WTC11 (cell line): ENCODE results near the gene SSU72. TPM values are rescaled to one million over a fixed set of nuclear protein-coding genes. Genes with fewer than 3 reads are reported as not detected.
A peak's percentile ranks its signal among the peaks of the same experiment; 100 is the strongest.

Source experiments
- ATF1 ChIP-seq: sonication (generic); formaldehyde crosslinking; IDR thresholded peaks from 2 replicates; pipeline ENCODE4 v1.8.1; 2023; ENCODE audit warnings: mild to moderate bottlenecking, moderate library complexity, missing genetic modification reagents
- ATF2 ChIP-seq: sonication (generic); formaldehyde crosslinking; IDR thresholded peaks from 2 replicates; pipeline ENCODE4 v1.8.1; 2022; ENCODE audit warnings: low read depth, missing genetic modification reagents, borderline replicate concordance
- CREB1 ChIP-seq: sonication (generic); formaldehyde crosslinking; IDR thresholded peaks from 2 replicates; pipeline ENCODE4 v1.8.0; 2023; ENCODE audit warnings: mild to moderate bottlenecking, missing genetic modification reagents
- CTCF ChIP-seq: fragments of 200-600 bp; IDR thresholded peaks from 2 replicates; pipeline ENCODE4 v1.8.0; 2022; ENCODE audit warnings: antibody characterized with exemption
- E2F1 ChIP-seq: sonication (generic); formaldehyde crosslinking; IDR thresholded peaks from 2 replicates; pipeline ENCODE4 v1.8.0; 2022; ENCODE audit warnings: mild to moderate bottlenecking, missing genetic modification reagents
- EMX1 ChIP-seq: fragments of 250-450 bp; sonication (Bioruptor Pico); IDR thresholded peaks from 2 replicates; pipeline ENCODE4 v1.8.0; 2021; ENCODE audit warnings: mild to moderate bottlenecking
- FOXK1 ChIP-seq: sonication (generic); formaldehyde crosslinking; IDR thresholded peaks from 2 replicates; pipeline ENCODE4 v1.8.0; 2022; ENCODE audit warnings: mild to moderate bottlenecking, moderate library complexity, missing genetic modification reagents
- IRF1 ChIP-seq: sonication (generic); formaldehyde crosslinking; IDR thresholded peaks from 2 replicates; pipeline ENCODE4 v1.8.0; 2023; ENCODE audit warnings: missing genetic modification reagents
- IRF2 ChIP-seq: sonication (generic); formaldehyde crosslinking; IDR thresholded peaks from 2 replicates; pipeline ENCODE4 v1.8.0; 2022; ENCODE audit warnings: low read depth, missing genetic modification reagents, borderline replicate concordance
- JAZF1 ChIP-seq: fragments of 250-450 bp; sonication (Bioruptor Pico); IDR thresholded peaks from 2 replicates; pipeline ENCODE4 v1.9.0; 2021; ENCODE audit warnings: moderate library complexity, mild to moderate bottlenecking, inconsistent platforms
- JUN ChIP-seq: sonication (generic); formaldehyde crosslinking; IDR thresholded peaks from 2 replicates; pipeline ENCODE4 v1.8.0; 2023; ENCODE audit warnings: mild to moderate bottlenecking, missing genetic modification reagents
- MYBL2 ChIP-seq: sonication (generic); formaldehyde crosslinking; IDR thresholded peaks from 2 replicates; pipeline ENCODE4 v1.8.1; 2023; ENCODE audit warnings: mild to moderate bottlenecking, moderate library complexity, missing genetic modification reagents
- SP1 ChIP-seq: sonication (generic); formaldehyde crosslinking; conservative IDR thresholded peaks from 2 replicates; pipeline ENCODE4 v1.8.1; 2022; ENCODE audit warnings: missing genetic modification reagents
- TEAD4 ChIP-seq: sonication (generic); formaldehyde crosslinking; IDR thresholded peaks from 2 replicates; pipeline ENCODE4 v1.8.0; 2022; ENCODE audit warnings: mild to moderate bottlenecking, missing genetic modification reagents
- ZNF232 ChIP-seq: sonication (generic); formaldehyde crosslinking; IDR thresholded peaks from 2 replicates; pipeline ENCODE4 v1.8.0; 2022; ENCODE audit warnings: mild to moderate bottlenecking, missing genetic modification reagents
- ZNF317 ChIP-seq: sonication (generic); formaldehyde crosslinking; IDR thresholded peaks from 2 replicates; pipeline ENCODE4 v1.8.1; 2023; ENCODE audit warnings: low read depth, mild to moderate bottlenecking, moderate library complexity, missing genetic modification reagents, borderline replicate concordance
- total RNA-seq: library from RNA; stranded (reverse); gene quantifications from 3 replicates; pipeline ENCODE4 v1.2.3, GENCODE V29; 2021
- TF ChIP-seq, protein P1 (sequence below): sonication (generic); formaldehyde crosslinking; IDR thresholded peaks from 2 replicates; pipeline ENCODE4 v1.8.1; 2023; ENCODE audit warnings: mild to moderate bottlenecking, missing genetic modification reagents
- TF ChIP-seq, protein P2 (sequence below): sonication (generic); formaldehyde crosslinking; IDR thresholded peaks from 2 replicates; pipeline ENCODE4 v1.8.0; 2023; ENCODE audit warnings: missing genetic modification reagents, mild to moderate bottlenecking, borderline replicate concordance
- TF ChIP-seq, protein P3 (sequence below): fragments of 250-450 bp; sonication (Bioruptor Pico); IDR thresholded peaks from 2 replicates; pipeline ENCODE4 v1.9.0; 2021; ENCODE audit warnings: mild to moderate bottlenecking
- TF ChIP-seq, protein P4 (sequence below): sonication (generic); formaldehyde crosslinking; IDR thresholded peaks from 2 replicates; pipeline ENCODE4 v1.8.1; 2023; ENCODE audit warnings: mild to moderate bottlenecking, missing genetic modification reagents, borderline replicate concordance

The SSU72 gene
- total RNA-seq, 1 experiment from 2014 or later = 158 TPM

- TF ChIP-seq FOXK1 (CRISPR knock-in tag) = peak; percentile 85
- TF ChIP-seq ZNF317 (CRISPR knock-in tag) = 0 out of 2 replicates have a peak, but pooled peaks have one; percentile 1
- TF ChIP-seq MYBL2 = peak; percentile 41; the same call in 1 of the 2 replicates
- no peak for TF ChIP-seq ATF2 (CRISPR knock-in tag)
- peak; percentile 68; the same call in 1 of the 2 replicates for TF ChIP-seq E2F1 (CRISPR knock-in tag)
- TF ChIP-seq SP1 (CRISPR knock-in tag) = peak; percentile 66
- TF ChIP-seq TEAD4 (CRISPR knock-in tag) = peak; percentile 66; the same call in 1 of the 2 replicates
- TF ChIP-seq CREB1 (CRISPR knock-in tag) = no peak
- TF ChIP-seq JAZF1 = no peak
- TF ChIP-seq, protein P1, sequence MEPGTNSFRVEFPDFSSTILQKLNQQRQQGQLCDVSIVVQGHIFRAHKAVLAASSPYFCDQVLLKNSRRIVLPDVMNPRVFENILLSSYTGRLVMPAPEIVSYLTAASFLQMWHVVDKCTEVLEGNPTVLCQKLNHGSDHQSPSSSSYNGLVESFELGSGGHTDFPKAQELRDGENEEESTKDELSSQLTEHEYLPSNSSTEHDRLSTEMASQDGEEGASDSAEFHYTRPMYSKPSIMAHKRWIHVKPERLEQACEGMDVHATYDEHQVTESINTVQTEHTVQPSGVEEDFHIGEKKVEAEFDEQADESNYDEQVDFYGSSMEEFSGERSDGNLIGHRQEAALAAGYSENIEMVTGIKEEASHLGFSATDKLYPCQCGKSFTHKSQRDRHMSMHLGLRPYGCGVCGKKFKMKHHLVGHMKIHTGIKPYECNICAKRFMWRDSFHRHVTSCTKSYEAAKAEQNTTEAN = peak; percentile 84; the same call in 1 of the 2 replicates
- TF ChIP-seq, protein P2, sequence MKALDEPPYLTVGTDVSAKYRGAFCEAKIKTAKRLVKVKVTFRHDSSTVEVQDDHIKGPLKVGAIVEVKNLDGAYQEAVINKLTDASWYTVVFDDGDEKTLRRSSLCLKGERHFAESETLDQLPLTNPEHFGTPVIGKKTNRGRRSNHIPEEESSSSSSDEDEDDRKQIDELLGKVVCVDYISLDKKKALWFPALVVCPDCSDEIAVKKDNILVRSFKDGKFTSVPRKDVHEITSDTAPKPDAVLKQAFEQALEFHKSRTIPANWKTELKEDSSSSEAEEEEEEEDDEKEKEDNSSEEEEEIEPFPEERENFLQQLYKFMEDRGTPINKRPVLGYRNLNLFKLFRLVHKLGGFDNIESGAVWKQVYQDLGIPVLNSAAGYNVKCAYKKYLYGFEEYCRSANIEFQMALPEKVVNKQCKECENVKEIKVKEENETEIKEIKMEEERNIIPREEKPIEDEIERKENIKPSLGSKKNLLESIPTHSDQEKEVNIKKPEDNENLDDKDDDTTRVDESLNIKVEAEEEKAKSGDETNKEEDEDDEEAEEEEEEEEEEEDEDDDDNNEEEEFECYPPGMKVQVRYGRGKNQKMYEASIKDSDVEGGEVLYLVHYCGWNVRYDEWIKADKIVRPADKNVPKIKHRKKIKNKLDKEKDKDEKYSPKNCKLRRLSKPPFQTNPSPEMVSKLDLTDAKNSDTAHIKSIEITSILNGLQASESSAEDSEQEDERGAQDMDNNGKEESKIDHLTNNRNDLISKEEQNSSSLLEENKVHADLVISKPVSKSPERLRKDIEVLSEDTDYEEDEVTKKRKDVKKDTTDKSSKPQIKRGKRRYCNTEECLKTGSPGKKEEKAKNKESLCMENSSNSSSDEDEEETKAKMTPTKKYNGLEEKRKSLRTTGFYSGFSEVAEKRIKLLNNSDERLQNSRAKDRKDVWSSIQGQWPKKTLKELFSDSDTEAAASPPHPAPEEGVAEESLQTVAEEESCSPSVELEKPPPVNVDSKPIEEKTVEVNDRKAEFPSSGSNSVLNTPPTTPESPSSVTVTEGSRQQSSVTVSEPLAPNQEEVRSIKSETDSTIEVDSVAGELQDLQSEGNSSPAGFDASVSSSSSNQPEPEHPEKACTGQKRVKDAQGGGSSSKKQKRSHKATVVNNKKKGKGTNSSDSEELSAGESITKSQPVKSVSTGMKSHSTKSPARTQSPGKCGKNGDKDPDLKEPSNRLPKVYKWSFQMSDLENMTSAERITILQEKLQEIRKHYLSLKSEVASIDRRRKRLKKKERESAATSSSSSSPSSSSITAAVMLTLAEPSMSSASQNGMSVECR (CRISPR knock-in tag) = peak; percentile 82; the same call in 1 of the 2 replicates
- TF ChIP-seq CTCF = no peak
- TF ChIP-seq, protein P3, sequence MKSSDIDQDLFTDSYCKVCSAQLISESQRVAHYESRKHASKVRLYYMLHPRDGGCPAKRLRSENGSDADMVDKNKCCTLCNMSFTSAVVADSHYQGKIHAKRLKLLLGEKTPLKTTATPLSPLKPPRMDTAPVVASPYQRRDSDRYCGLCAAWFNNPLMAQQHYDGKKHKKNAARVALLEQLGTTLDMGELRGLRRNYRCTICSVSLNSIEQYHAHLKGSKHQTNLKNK = no peak
- TF ChIP-seq IRF2 (CRISPR knock-in tag) = no peak
- 0 out of 2 replicates have a peak, but pooled peaks have one; percentile 57 for TF ChIP-seq IRF1 (CRISPR knock-in tag)
- no peak for TF ChIP-seq EMX1 (CRISPR knock-in tag)
- peak; percentile 90; the same call in 1 of the 2 replicates for TF ChIP-seq JUN
- TF ChIP-seq, protein P4, sequence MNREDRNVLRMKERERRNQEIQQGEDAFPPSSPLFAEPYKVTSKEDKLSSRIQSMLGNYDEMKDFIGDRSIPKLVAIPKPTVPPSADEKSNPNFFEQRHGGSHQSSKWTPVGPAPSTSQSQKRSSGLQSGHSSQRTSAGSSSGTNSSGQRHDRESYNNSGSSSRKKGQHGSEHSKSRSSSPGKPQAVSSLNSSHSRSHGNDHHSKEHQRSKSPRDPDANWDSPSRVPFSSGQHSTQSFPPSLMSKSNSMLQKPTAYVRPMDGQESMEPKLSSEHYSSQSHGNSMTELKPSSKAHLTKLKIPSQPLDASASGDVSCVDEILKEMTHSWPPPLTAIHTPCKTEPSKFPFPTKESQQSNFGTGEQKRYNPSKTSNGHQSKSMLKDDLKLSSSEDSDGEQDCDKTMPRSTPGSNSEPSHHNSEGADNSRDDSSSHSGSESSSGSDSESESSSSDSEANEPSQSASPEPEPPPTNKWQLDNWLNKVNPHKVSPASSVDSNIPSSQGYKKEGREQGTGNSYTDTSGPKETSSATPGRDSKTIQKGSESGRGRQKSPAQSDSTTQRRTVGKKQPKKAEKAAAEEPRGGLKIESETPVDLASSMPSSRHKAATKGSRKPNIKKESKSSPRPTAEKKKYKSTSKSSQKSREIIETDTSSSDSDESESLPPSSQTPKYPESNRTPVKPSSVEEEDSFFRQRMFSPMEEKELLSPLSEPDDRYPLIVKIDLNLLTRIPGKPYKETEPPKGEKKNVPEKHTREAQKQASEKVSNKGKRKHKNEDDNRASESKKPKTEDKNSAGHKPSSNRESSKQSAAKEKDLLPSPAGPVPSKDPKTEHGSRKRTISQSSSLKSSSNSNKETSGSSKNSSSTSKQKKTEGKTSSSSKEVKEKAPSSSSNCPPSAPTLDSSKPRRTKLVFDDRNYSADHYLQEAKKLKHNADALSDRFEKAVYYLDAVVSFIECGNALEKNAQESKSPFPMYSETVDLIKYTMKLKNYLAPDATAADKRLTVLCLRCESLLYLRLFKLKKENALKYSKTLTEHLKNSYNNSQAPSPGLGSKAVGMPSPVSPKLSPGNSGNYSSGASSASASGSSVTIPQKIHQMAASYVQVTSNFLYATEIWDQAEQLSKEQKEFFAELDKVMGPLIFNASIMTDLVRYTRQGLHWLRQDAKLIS = no peak
- no peak; the same call in 1 of the 2 replicates for TF ChIP-seq ATF1 (CRISPR knock-in tag)
- TF ChIP-seq ZNF232 = peak; percentile 92
Observed at GRCh38 chr1:1599030-1599934, 24.6 kb upstream of the SSU72 start (continued).
